Cardiac muscle cell (in vitro differentiated cells and primary cell): ENCODE data around the gene FTO. TPM values are rescaled to one million over a fixed set of nuclear protein-coding genes. Genes with fewer than 3 reads are reported as not detected.
A peak's percentile ranks its signal among the peaks of the same experiment; 100 is the strongest.

Source experiments
- DNase-seq, 2 donors: peaks; one replicate each; pipeline versions ENCODE4 v3.0.0 to v3.0.0-alpha.2; 2010 to 2017; ENCODE audit warnings: low read depth in 1 of 2, low spot score in 1 of 2
- H3K27ac ChIP-seq: fragments of 200-600 bp; sonication (generic); 2 replicates; pipeline ENCODE4 v1.5.1; 2016
- H3K27me3 ChIP-seq: fragments of 200-600 bp; sonication (generic); 2 replicates; pipeline ENCODE4 v1.6.0; 2016; ENCODE audit warnings: control low read depth
- H3K36me3 ChIP-seq: fragments of 200-600 bp; sonication (generic); 2 replicates; pipeline ENCODE4 v1.5.1; 2016; ENCODE audit warnings: control low read depth
- H3K4me1 ChIP-seq: fragments of 200-600 bp; sonication (generic); 2 replicates; pipeline ENCODE4 v1.8.1; 2017; ENCODE audit warnings: low read depth, mild to moderate bottlenecking, mixed run types
- H3K4me3 ChIP-seq: fragments of 200-600 bp; sonication (generic); 2 replicates; pipeline ENCODE4 v1.5.1; 2016; ENCODE audit warnings: mild to moderate bottlenecking
- H3K9me3 ChIP-seq: fragments of 200-600 bp; sonication (generic); 2 replicates; pipeline ENCODE4 v1.5.1; 2017; ENCODE audit warnings: low read depth, mild to moderate bottlenecking, control low read depth
- CTCF ChIP-seq: IDR thresholded peaks from 2 replicates; pipeline ENCODE4 v1.5.1; 2012; ENCODE audit warnings: low read depth, mild to moderate bottlenecking, low read length
- polyA plus RNA-seq: library from polyadenylated mRNA; unstranded; fragments of >200 nt; fragmentation: Nextera tagmentation; extraction: Ambion mirVana; gene quantifications from 2 replicates; pipeline ENCODE4 v1.2.1, GENCODE V29; 2016
- total RNA-seq: library from RNA; depleted of rRNA; stranded (reverse); fragments of >200 nt; gene quantifications from 2 replicates; pipeline ENCODE4 v1.2.3, GENCODE V29; 2016

FTO gene
- total and polyA plus RNA-seq, 2 experiments from 2014 or later, result 77.7 to 93.8 TPM

- H3K9me3 ChIP-seq, result no peaks in the 10 kb centered on the region
- H3K36me3 ChIP-seq, result no peaks in the 10 kb centered on the region
- H3K4me3 ChIP-seq, result no peak overlapping the region
- peaks cover 26% of the 10 kb centered on the region for H3K4me1 ChIP-seq
- no peak for TF ChIP-seq CTCF
- H3K27me3 ChIP-seq, result no peaks in the 10 kb centered on the region
- no peak overlapping the region for H3K27ac ChIP-seq
- DNase-seq, result no peak
Measured at GRCh38 chr16:53708490-53708889, 4.5 kb downstream of the FTO start.

- no peaks in the 10 kb centered on the region for H3K27me3 ChIP-seq
- TF ChIP-seq CTCF, result no peak
Measured at GRCh38 chr16:53711390-53711789, 7.4 kb downstream of the FTO start.

GRCh38 chr16:53712065-53712464, 8.1 kb downstream of the FTO start:
- Histone ChIP-seq H3K4me3 (no peak overlapping the region), H3K36me3 (no peaks in the 10 kb centered on the region), H3K27me3 (no peaks in the 10 kb centered on the region), H3K4me1 (peaks cover 23% of the 10 kb centered on the region), H3K9me3 (no peaks in the 10 kb centered on the region), H3K27ac (peak overlapping the region; percentile 6)
- no peak for DNase-seq
- no peak for TF ChIP-seq CTCF

More at GRCh38 chr16:53711390-53711789, 7.4 kb downstream of the FTO start:
- no peak for DNase-seq
- H3K4me3 ChIP-seq, result no peak overlapping the region
- H3K9me3 ChIP-seq, result no peaks in the 10 kb centered on the region
- H3K4me1 ChIP-seq, result peaks cover 23% of the 10 kb centered on the region
- H3K27ac ChIP-seq, result no peak overlapping the region
- no peaks in the 10 kb centered on the region for H3K36me3 ChIP-seq

GRCh38 chr16:53713403-53714204, 9.6 kb downstream of the FTO start:
- DNase-seq, result peak in 1 of 2 donors; percentile 28
- Histone ChIP-seq H3K4me3 (no peak overlapping the region), H3K36me3 (no peaks in the 10 kb centered on the region), H3K27ac (no peak overlapping the region), H3K9me3 (no peaks in the 10 kb centered on the region), H3K4me1 (peaks cover 23% of the 10 kb centered on the region), H3K27me3 (no peaks in the 10 kb centered on the region)
- no peak for TF ChIP-seq CTCF

- Histone ChIP-seq H3K9me3 (no peaks in the 10 kb centered on the region), H3K4me3 (no peak overlapping the region), H3K36me3 (no peaks in the 10 kb centered on the region), H3K4me1 (peaks cover 23% of the 10 kb centered on the region), H3K27me3 (no peaks in the 10 kb centered on the region), H3K27ac (no peak overlapping the region)
- peak in 1 of 2 donors; percentile 42 for DNase-seq
- TF ChIP-seq CTCF, result no peak
Measured at GRCh38 chr16:53714205-53715022, 10.5 kb downstream of the FTO start.
